Stimulated activated CD4-positive, alpha-beta T cell treated with anti-CD3 and anti-CD28 coated beads, Interleukin-4, amount 100 ng/mL, for 1 hour (primary cell): ENCODE results near the gene RERE.
"Not testable (repeated sequence)": the region's sequence is repeated elsewhere in the genome, so short reads cannot be mapped to it uniquely, and the experiment has no call there.

Experiments used
- DNase-seq: peaks from one replicate; pipeline ENCODE4 v3.0.0-alpha.2; 2020

Gene RERE

DNA sequence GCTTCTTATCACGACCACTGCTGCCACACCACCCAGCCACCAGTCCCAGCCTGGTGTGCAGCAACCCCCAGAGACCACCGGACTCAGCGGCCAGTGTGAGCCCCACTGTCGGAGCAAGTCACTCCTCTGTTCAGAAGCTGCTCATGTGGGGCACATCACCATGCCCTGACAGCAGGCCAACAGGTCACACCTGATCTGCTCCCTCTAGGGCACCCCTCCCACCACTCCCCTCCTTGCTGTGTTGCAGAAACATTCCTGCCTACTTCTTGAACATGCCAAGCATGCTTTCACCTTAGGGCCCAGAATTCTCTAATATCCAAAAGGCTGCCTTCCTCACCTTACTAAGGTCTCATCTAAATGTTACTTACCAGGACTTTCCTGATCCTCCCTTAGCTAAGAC is 353.1 kb downstream of the RERE start:
- DNase-seq = no peak

DNA sequence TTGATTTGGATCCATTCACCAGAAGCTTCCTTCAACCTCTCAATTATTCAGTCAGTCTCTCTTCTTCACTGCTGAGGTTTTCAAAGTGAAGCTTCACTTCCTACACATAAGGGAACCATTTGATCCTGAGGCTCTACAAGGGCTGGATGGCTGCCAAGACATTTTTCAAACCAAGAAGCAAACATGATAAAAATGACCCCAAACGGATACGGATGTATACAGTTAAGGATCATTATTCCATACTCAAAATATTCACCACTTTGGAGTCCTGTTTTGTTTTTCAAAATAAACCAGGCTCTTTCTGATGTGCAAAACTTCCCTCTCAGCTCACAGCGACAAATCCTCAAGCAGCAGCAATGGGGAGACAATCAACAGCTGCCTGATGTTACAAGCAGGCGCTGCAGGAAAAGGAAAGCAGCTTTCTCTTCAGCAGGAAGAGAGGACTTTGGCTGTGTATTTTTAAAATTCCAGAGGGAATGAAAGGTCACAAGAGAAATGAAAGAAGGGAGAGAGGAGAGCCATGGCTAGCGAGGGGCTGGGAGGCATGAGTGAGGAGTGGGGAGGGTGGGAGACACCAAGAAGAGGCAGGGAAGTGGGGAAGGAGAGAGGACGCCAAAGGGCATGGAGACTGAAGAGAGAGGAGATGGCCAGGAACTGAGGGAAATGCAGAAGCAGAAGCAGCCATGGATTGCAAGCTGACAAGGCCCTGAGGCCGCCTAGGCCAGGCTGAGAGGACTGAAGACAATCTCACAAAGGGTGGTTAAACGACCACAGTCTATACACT is 354.1 kb downstream of the RERE start:
- no peak for DNase-seq

DNA sequence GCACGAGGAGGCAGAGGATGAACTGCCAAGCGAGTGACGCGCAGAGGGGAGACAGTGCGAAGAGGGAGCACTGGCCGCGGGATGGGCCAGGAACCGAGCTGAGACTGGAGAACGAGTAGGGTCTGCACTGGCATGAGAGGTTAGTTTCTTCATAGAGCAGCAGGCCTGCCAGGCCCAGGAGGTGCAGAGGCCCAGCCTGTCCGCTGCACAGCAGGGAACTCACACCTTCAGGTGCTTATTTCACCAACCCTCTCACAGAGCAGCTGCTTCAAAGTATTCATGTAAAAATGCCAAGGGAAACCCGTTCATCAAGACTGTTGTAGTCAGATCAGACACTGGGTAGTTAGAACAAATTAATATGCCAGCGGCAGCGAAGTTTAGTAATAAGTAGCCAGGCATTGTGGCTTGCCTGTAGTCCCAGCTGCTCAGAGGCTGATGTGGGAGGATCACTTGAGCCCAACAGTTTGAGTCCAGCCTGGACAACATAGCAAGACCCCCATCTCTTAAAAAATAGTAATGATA is 355.0 kb downstream of the RERE start:
- no peak for DNase-seq

DNA sequence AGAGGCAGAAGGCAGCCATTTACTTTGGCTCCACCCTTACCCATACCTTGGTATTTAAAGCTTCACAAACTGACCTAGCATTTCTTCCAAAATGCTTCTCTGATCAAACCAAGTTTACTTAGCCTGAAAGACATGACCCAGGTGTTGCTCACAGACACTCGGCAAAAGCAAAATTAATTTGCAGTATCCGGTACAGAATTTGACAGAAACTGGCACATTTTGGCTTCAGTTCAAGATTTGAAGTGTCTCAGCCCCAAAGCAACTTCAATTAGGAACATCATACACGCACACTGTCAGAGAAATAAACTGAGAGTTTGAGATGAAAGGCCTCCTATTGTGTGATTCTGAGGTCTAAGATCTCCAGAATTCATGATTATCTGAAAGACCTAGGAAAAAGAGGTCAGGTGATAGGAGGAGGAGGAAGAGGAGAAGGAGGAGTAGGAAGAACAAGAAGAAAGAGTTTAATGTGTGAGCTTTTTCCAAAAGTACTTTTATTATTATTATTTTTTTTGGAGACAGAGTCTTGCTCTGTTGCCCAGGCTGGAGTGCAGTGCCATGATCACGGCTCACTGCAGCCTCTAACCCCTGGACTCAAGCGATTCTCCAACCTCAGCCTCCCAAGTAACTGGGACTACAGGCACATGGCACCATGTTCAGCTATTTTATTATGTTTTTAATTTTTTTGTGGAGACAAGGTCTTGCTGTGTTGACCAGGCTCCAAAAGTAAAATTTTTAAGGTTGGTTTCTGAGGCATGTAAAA is 355.9 kb downstream of the RERE start:
- DNase-seq = no peak

DNA sequence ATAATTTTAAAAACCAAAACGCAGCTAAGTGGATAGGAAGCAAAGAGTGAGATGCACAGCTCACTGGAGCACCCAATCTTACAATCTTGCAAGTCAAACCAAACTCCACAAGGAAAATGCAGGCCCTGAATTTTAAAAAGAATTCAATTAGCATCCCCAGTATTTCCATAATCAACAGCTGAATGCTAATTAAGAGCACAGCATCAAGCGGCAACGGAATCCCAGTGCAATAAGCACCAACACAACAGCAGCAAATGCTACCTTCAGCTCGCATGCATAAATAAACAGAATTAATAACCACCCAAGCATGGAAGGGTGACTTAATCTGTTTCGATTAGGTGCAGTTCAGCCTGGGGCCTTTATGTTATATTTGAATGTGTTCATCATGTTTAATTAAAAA is 356.7 kb downstream of the RERE start:
- no peak for DNase-seq

DNA sequence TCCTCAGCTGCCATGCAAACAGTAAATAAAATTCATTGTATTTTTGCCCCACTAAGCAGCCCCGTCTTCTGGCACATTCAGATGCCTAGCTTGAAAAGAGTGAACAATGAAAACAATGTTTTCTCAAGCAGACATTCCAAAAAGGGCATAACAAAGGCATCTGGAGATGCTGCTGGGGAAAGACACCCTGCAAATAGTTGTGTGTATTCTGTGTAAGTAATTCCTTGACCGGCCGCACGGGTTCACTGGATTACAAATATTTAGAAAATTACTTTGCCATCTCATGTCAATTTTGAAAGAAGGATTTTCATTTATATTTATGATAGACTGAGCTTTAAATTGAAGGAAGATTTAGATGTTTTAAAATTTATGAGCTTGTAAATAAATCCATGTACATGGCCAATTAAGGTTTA is 357.3 kb downstream of the RERE start:
- no peak for DNase-seq

DNA sequence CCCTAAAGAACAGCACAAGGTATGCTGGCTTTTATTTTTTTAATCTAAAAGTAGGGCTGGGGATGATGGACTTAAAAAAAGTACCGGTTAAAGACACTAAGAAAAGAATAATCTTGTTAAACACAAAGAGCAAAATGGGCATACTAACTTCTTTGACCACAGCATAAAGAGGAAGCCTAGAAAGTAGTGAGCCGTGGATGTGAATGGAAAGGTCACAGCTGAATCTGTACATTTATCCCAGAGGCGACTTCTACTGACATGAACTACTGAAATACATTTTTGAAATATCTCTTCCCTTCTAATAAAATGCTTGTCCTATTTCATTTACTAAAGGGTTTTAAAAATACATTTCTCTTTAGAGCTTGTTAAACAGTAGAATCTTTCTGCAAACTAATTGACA is 358.8 kb downstream of the RERE start:
- DNase-seq = no peak

DNA sequence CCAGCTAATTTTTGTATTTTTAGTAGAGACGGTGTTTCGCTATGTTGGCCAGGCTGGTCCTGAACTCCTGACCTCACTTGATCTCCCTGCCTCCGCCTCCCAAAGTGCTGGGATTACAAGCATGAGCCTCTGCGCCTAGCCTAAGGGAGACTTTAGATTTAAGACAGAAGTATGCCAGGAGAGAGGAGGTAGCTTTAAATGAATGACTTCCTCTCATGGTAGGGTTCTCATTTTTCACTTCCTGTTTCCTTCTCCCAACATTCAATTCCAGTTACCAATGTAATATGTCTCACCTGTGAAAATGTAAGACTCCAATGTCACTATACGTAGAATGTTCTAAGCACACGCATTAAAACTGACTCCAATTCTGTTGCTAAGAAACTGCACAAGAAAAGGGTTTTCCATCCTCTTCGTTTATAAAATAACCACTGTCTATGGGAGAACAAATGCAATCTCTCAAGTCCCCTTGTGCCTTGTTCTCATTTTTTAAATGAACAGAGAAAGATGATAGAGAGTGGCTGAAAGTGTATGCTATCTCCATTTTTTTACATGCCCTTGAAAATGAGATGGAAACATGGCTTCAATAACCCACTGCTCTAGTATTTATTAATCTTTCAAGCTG is 359.6 kb downstream of the RERE start:
- DNase-seq = no peak

DNA sequence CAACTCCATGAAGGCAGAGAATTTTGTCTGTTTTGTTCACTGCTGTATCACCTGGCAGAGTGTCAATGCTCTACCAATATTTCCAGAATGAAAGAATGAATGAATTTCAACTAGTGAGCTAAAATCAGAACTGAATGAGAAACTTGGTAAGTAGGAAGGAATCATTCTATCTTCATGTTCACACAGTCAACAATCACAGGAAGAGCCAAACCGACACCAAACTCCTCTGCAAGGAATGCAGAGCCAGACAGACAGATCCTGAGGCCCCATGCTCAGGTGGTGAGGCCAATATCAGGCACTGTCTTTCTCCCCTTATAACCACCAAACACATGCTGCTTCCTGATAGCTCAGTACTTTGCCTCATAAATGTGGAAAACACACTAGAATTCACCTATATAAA is 360.4 kb downstream of the RERE start:
- no peak for DNase-seq

DNA sequence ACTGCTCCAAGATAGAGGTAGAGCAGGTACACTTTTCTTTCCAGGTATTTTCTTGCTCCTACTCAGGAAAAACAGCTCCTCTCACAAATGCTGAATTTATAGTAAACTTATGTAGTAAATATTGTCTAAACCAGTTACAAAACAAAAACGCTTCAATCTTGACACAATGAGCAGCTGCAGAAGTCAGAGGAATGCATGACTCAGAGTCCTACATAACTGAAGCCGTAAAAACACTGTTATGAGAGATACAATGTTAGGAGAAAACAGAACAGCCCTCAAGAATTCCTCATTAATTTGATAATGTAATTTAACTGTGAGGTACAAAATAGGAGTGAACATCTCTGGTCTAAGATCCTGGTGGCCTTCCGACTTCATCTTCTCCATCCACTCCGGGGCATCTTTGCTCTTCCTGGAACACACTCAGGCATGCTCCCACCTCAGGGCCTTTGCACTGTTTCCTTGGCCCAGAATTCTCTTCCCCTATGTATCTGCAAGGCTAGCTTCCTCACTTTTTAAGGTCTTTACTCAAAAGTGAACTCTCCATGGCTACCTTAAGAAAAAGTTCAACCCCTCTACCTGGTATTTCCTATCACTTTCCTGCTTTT is 361.0 kb downstream of the RERE start:
- no peak for DNase-seq

DNA sequence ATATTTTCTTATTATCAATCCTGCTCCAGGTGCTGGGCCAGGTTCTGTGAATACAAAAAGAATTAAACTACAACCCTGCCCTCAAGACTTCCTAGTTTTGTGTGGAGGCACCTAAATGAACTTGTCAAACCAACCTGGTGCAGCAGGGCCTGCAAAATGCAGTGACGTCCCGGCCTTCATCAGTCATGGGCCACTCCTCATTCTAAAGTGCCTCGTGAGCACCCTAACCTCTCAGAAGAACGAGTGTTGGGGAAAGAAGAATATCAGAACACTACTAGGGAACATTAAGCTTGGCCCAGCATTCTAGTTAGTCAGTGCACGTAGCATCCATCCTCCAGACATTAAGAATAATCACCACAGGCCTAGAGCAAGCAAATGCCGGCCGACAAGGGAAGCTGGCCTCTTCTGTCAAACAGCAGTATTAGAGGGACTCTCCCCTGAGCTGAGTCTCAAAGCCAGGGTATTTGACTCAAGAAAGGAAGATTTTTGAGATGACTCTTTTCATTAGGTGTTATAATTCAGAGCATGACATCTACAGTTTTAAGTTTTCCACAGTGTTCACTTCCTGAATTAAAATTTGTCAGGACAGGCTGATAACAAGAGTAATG is 361.6 kb downstream of the RERE start:
- no peak for DNase-seq

DNA sequence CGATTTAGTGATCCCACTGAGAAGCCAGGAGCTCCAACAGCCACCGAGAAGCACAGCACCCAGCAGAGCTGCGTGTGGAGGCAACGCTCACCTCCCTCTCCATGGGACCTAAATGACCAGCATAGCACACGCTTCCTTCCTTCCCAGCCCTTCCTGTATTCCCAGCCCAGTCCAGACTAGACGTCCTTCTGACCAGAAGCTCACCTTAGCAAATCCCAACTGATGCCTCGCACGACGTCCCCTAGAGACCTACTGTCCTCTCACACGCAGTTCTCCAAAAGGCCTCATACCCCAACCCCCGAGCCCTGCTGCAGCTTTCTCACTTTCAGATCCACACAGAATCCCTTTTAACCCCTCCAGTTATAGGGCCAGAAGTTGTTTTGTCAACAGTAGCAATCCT is 367.1 kb downstream of the RERE start:
- no peak for DNase-seq

DNA sequence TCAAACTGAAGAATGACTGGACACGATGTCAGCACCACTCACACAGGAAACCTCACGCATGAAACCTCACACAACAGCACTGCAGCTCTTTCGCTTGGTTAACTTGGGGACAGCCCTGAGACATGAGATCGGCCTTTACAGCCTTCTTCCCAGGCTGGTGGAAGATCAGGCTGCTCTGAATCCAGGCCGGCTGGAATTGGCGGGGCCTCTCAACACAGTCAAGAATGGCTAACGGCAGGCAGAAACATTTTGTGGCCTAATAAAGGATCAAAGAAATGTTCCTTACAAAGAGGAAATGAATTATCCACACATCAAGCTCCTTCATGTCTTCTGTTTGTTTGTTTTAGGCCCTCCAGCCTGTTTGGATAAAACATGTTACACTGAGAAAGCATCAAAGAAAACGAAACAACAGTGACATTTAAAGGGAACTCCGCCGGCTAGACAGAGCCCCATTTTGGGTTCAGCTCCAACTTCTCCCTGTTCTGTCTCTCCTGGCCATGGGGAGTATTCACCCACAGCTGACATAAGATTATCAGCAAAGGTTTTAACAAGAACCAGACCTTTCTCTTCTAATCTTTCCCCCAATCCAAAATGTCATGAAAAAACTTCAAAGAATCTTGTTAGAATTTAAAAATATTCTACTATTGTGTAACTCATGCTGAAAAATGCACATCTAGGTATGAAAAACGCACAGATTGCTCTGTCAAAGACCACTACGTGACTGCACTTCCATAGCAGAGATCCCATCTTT is 368.4 kb downstream of the RERE start:
- DNase-seq = no peak

DNA sequence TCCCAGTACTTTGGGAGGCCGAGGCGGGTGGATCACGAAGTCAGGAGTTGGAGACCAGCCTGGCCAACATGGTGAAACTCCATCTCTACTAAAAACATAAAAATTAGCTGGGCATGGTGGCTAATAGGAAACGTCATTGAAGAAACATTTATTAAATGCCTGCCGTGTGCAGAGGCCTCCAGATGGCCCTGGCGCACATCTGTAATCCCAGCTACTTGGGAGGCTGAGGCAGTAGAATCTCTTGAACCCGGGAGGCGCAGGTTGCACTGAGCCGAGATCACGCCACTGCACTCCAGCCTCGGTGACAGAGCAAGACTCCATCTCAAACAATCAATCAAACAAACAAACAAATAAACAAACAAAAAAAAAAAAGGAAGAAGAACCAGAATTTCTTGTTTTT is 368.9 kb downstream of the RERE start:
- not testable (repeated sequence) for DNase-seq

DNA sequence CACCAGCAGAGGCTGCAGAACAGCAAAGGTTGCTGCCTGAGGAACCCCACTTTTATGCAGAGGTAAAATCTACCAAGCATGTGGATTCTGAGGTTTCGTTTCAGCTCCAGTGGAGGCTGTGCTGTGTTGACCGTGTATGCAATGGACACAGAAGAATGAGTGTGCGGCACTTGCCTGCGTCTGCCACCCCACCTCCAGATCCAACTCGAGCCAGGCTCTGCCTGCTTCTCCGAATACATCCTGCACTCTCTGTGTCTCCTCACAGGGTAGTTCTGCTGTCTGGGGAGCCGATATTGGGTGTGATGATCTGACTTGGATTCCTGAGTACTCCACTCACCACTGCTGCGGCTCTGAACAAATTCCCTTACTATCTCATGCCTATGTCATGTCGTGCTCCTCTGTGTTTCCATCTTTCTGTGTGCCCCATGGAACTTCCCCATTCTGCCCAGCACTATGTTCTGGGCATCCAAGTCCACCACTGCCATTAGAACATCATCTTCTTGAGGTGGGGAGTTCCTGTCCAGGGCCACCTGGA is 369.8 kb downstream of the RERE start:
- no peak for DNase-seq

DNA sequence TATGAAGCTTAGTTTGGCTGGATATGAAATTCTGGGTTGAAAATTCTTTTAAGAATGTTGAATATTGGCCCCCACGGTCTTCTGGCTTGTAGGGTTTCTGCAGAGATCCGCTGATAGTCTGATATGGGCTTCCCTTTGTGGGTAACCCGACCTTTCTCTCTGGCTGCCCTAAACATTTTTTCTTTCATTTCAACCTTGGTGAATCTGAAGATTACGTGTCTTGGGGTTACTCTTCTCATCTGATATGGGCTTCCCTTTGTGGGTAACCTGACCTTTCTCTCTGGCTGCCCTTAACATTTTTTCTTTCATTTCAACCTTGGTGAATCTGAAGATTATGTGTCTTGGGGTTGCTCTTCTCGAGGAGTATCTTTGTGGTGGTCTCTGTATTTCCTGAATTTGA is 371.3 kb downstream of the RERE start:
- not testable (repeated sequence) for DNase-seq

DNA sequence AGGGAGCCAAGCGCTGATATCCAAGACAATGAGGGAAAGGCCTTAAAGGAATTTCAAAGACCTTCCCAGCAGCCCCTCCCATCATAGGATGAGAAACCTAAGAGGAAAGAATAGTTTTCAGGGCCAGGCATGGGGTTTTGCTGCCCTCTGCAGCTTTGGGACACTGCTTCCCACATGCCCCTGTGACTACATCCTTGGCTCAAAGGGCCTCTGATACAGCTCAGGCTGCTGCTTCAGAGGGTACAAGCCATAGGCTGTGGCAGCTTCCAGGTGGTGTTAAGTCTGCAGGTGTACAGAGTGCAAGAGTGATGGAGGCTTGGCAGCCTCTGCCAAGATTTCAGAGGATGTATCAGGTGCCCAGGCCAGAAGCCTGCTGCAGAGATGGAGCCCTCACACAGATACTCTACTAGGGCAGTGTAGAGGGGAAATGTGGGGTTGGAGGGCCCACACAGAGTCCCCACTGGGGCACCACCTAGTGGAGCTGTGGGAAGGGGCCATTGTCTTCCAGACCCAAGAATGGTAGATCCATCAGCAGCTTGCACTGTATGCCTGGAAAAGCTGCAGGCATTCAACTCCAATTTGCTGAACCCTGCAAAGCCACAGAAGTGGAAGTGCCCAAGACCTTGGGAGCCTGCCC is 373.8 kb downstream of the RERE start:
- no peak for DNase-seq

DNA sequence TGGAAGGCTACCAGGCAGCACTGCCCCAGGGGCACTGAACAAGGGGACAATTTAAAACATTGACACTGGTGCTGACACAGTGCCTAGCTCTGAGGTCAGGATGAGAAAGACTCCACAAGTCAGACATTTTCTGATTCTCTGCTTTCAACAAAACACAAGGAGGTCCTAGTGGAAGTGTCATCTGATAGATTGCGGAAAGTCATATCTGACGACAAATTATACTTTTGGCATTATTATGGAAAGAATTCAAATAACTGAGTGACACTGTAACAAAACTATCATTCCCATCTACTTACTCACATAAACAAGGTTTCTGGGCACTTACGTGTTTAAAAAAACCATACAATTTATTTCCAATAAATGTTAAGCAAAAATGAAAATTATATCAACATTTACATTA is 376.0 kb downstream of the RERE start:
- DNase-seq = no peak

DNA sequence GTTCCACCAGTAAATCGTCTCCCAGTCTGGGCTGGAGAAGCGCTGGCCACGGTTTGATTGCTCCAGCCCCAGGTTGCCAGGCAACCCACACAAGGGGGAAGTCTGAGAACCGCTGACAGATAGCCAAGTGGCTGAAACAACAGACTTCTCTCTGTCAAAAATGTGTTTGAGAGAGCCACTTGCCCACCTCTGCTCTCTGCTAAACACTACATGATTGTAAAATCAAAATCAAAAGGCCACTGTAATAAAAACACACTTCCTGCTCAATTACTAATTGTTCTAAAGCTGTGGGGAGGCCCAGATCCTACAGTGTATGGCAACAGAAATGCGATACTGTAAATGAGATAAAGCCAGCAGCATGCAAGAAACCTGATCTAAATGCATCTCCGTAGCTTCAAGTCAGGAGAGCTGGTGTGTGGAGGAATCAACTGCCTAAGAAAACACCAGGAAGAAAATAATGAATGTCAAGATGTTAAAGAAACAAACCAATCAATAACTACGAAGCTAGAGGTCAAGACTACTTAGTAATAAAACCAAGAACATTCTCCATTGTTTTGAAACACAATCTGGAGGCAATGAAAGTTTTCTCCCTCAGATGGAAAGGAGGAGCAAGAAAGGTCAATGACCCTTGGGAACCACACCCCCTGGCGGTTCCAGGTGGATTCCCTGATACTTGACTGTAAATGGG is 378.3 kb downstream of the RERE start:
- no peak for DNase-seq

DNA sequence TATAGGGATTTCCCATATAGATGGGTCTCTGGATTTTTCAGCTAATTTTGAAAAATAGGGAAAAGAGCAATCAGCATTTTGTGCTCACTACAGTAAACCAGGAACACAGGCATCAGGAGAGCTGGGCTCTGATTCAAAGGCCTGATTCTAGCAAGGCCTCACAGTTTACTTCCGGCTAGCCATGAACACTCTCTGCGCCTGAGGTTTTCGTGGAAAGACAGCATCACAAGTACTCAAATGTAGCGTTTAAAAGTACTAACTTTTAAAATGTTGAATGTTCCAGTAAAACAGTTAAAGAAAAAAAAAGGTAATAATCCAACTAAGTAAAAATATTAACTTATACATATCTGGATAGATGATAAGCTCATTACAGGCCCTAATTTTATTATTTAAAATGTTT is 379.0 kb downstream of the RERE start:
- DNase-seq = no peak

DNA sequence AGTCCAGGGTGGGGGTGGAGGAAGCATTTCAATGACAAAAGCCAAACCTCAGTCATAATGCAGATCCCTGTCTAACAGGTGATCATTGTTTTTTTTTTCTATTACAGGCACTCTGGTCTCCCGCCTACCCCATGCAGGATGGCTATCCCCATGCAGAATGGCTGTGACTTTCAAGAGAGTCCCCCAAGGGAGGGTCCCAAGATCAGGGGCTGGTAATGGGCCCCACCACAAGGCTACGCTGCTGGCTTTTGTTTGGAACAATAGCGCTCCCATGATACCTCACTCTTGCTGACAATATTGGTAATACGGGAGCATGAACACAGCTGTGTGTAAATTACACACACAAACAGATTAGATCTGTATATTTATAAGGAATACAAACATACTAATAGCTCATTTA is 380.1 kb downstream of the RERE start:
- no peak for DNase-seq
